Panc1 (cell line): ENCODE data around the gene SLC25A24. TPM values are rescaled to one million over a fixed set of nuclear protein-coding genes. Genes with fewer than 3 reads are reported as not detected.
"Not testable (repeated sequence)": the region's sequence is repeated elsewhere in the genome, so short reads cannot be mapped to it uniquely, and the experiment has no call there.

Source experiments
- ATAC-seq: fragments of 200-7000 bp; cut with Tn5 transposase; 2 replicates; pipeline ENCODE4 v1.9.1; 2020; ENCODE audit warnings: mild to moderate bottlenecking, moderate library complexity
- BruUV-seq: library from RNA; stranded (reverse); fragments of 400-500 nt; replicated peaks from 2 replicates; lab custom pipeline; 2021; lab: Mats Ljungman, UMichigan
- CTCF ChIA-PET: fragments of 300-600 bp; sonication (Branson Sonifier 250); formaldehyde crosslinking; loops from one replicate; lab custom pipeline; 2022; ENCODE audit warnings: antibody characterized with exemption; lab: Charles Lee
- POLR2A ChIA-PET: fragments of 300-600 bp; sonication (Branson Sonifier 250); formaldehyde crosslinking; loops from one replicate; lab custom pipeline; 2022; ENCODE audit warnings: antibody characterized with exemption; lab: Charles Lee
- DNase-seq: peaks from one replicate; pipeline ENCODE4 v3.0.0-alpha.2; 2010; ENCODE audit warnings: low read depth, low spot score
- H3K27ac ChIP-seq: 2 replicates; pipeline ENCODE4 v1.5.1; 2011; ENCODE audit warnings: mild to moderate bottlenecking, low read length, inconsistent platforms
- H3K27me3 ChIP-seq: fragments of 200-500 bp; sonication (Bioruptor generic); 2 replicates; pipeline ENCODE4 v1.6.0; 2014; ENCODE audit warnings: low read length, inconsistent platforms; ENCODE audit not compliant: control insufficient read depth, insufficient read depth
- H3K36me3 ChIP-seq: fragments of 200-500 bp; sonication (Bioruptor generic); 2 replicates; pipeline ENCODE4 v1.5.1; 2014; ENCODE audit warnings: inconsistent platforms, mild to moderate bottlenecking, low read length, moderate library complexity; ENCODE audit not compliant: control insufficient read depth, insufficient read depth
- H3K4me1 ChIP-seq: 2 replicates; pipeline ENCODE4 v1.5.1; 2011; ENCODE audit warnings: inconsistent platforms, mild to moderate bottlenecking, low read length, moderate library complexity; ENCODE audit not compliant: control insufficient read depth, insufficient read depth
- H3K4me3 ChIP-seq, 2 experiments: 2 replicates each; pipeline ENCODE4 v1.5.1; 2011 to 2012; ENCODE audit warnings: low read depth in 2 of 2, low read length in 2 of 2, mild to moderate bottlenecking in 2 of 2, inconsistent platforms in 1 of 2, moderate library complexity in 1 of 2
- H3K9me3 ChIP-seq: fragments of 200-500 bp; sonication (Bioruptor generic); 2 replicates; pipeline ENCODE4 v1.5.1; 2014; ENCODE audit warnings: low read depth, mild to moderate bottlenecking, inconsistent platforms, low read length, moderate library complexity; ENCODE audit not compliant: control insufficient read depth, insufficient read depth
- in situ Hi-C: cut with HindIII; loops from 2 replicates; pipeline ENCODE4 v1.10.0; 2016; ENCODE audit warnings: low sequenced_read_pairs, low pct_unique_long_range_greater_than_20kb
- intact Hi-C: fragments of 100-400 bp; cut with micrococcal nuclease; formaldehyde crosslinking; loops from one replicate; pipeline ENCODE4 v1.10.0; 2022; ENCODE audit not compliant: unreplicated experiment
- total RNA-seq: library from RNA; stranded (reverse); gene quantifications from one replicate; pipeline ENCODE4 v1.2.1, GENCODE V29; 2021; ENCODE audit not compliant: unreplicated experiment

SLC25A24 gene
- total RNA-seq, 1 experiment from 2014 or later, result 31.8 TPM

GRCh38 chr1:108229976-108230375 lies 29.8 kb upstream of the SLC25A24 start:
- CTCF ChIA-PET, POLR2A ChIA-PET, intact Hi-C loops, DNase-seq, H3K4me3 ChIP-seq, H3K9me3 ChIP-seq, H3K4me1 ChIP-seq, in situ Hi-C loops, H3K36me3 ChIP-seq, ATAC-seq, H3K27ac ChIP-seq, BruUV-seq, H3K27me3 ChIP-seq: not testable (repeated sequence)

GRCh38 chr1:108227772-108228171 lies 27.6 kb upstream of the SLC25A24 start:
- H3K27me3 ChIP-seq, DNase-seq, intact Hi-C loops, ATAC-seq, H3K27ac ChIP-seq, in situ Hi-C loops, H3K4me1 ChIP-seq, BruUV-seq, H3K36me3 ChIP-seq, CTCF ChIA-PET, H3K9me3 ChIP-seq, H3K4me3 ChIP-seq, POLR2A ChIA-PET: not testable (repeated sequence)

- H3K4me1 ChIP-seq, H3K4me3 ChIP-seq, in situ Hi-C loops, H3K27ac ChIP-seq, intact Hi-C loops, H3K36me3 ChIP-seq, POLR2A ChIA-PET, BruUV-seq, H3K9me3 ChIP-seq, ATAC-seq, CTCF ChIA-PET, DNase-seq, H3K27me3 ChIP-seq: not testable (repeated sequence)
Observed at GRCh38 chr1:108226855-108227254, 26.7 kb upstream of the SLC25A24 start.

- H3K36me3 ChIP-seq, CTCF ChIA-PET, BruUV-seq, POLR2A ChIA-PET, H3K4me1 ChIP-seq, H3K9me3 ChIP-seq, H3K27ac ChIP-seq, DNase-seq, intact Hi-C loops, in situ Hi-C loops, H3K27me3 ChIP-seq, H3K4me3 ChIP-seq, ATAC-seq: not testable (repeated sequence)
Observed at GRCh38 chr1:108223226-108223625, 23.1 kb upstream of the SLC25A24 start.

- H3K27me3 ChIP-seq, H3K27ac ChIP-seq, H3K9me3 ChIP-seq, H3K4me1 ChIP-seq, CTCF ChIA-PET, POLR2A ChIA-PET, BruUV-seq, ATAC-seq, H3K4me3 ChIP-seq, H3K36me3 ChIP-seq, DNase-seq, intact Hi-C loops, in situ Hi-C loops: not testable (repeated sequence)
Observed at GRCh38 chr1:108217515-108218174, 17.5 kb upstream of the SLC25A24 start.

- DNase-seq, H3K27ac ChIP-seq, H3K9me3 ChIP-seq, BruUV-seq, ATAC-seq, CTCF ChIA-PET, in situ Hi-C loops, intact Hi-C loops, H3K36me3 ChIP-seq, H3K4me1 ChIP-seq, POLR2A ChIA-PET, H3K27me3 ChIP-seq, H3K4me3 ChIP-seq: not testable (repeated sequence)
Observed at GRCh38 chr1:108217007-108217406, 16.9 kb upstream of the SLC25A24 start.

GRCh38 chr1:108216028-108216890 lies 16.1 kb upstream of the SLC25A24 start:
- H3K4me3 ChIP-seq, H3K27me3 ChIP-seq, H3K36me3 ChIP-seq, H3K9me3 ChIP-seq, DNase-seq, ATAC-seq, H3K4me1 ChIP-seq, intact Hi-C loops, BruUV-seq, H3K27ac ChIP-seq, in situ Hi-C loops, CTCF ChIA-PET, POLR2A ChIA-PET: not testable (repeated sequence)
